ENCODE results near the gene TGM2. TPM values are rescaled to one million over a fixed set of nuclear protein-coding genes. Genes with fewer than 3 reads are reported as not detected.
A peak's percentile ranks its signal among the peaks of the same experiment; 100 is the strongest.

Gene TGM2
- total and polyA plus RNA-seq, 2 donors (not counting 3 experiments of a cell fraction or from before 2014, with no cell fraction given): 861 to 868 TPM

DNA sequence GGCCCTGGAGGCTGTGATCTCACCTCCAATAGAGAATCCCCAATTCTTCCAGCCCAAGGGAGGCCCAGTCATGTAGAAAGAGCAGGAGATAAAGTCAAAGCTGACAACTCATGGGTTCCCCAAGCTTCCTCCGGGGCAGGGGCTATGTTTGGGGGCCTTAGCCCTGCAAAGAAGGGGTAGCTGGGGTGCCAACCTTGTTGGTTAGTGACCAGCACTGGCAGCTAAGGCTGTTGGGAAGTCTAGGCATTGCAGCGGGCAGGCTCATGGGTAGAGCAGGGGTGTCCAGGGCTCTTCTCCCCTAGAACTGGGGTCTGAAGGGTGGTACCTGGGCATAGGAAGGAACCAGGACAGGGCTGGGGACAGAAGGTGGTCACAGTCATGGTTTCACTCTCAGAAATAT is 36.4 kb downstream of the TGM2 start:
- dilution Hi-C loops (cut with MboI; ENCODE audit: extremely low pct_ligation_motif_present, low sequenced_read_pairs): no loop called here
- Histone ChIP-seq H3K4me2 (ENCODE audit: insufficient read depth, low read length) (no peak overlapping the region), H4K20me1 (replicated peaks; ENCODE audit: control insufficient read depth, extremely low read depth, insufficient read depth, low read length) (no peaks in the 10 kb centered on the region), H3K9me3 (replicated peaks; ENCODE audit: control insufficient read depth, insufficient read depth, low read length) (no peaks in the 10 kb centered on the region), H2AFZ (ENCODE audit: low read depth, low read length) (no peak overlapping the region), H3K27ac (ENCODE audit: insufficient read depth, low read depth, low read length) (peak overlapping the region; percentile 60), H3K36me3 (ENCODE audit: control insufficient read depth in 2 of 2, extremely low read depth in 1 of 2, insufficient read depth in 2 of 2, low read length in 2 of 2) (peaks cover 23 to 41% of the 10 kb centered on the region in 2 experiments), H3K9ac (replicated peaks; ENCODE audit: extremely low read depth, insufficient read depth, low read length) (no peak overlapping the region), H3K4me3 (replicated peaks in 1 of 3; ENCODE audit: insufficient read depth in 1 of 3, low read depth in 1 of 3, low read length in 3 of 3) (no peak overlapping the region), H3K79me2 (ENCODE audit: control insufficient read depth, insufficient read depth, low read length) (no peaks in the 10 kb centered on the region), H3K4me1 (ENCODE audit: control insufficient read depth, extremely low read depth, insufficient read depth, low read length) (peaks cover 50% of the 10 kb centered on the region), H3K27me3 (ENCODE audit: control insufficient read depth in 2 of 2, insufficient read depth in 2 of 2, low read length in 2 of 2) (no peaks in the 10 kb centered on the region), H3K9me1 (replicated peaks; ENCODE audit: control insufficient read depth, extremely low read depth, insufficient read depth, low read length) (no peaks in the 10 kb centered on the region)
- DNase-seq (ENCODE audit: low read depth, low spot score) (no peak), FAIRE-seq (no peak)
- TSS peak; percentile 64 for BruUV-seq (replicated peaks)
- POLR2A ChIA-PET: no interaction called here
- intact Hi-C loops (cut with micrococcal nuclease): no loop called here
- CTCF ChIA-PET: interaction anchor here (1.0 to 8.4 kb wide), 5 partner anchors 11 to 92 kb away, joined by 3 to 104 read pairs (median 24); no protein-coding TSS in a partner anchor
- TF ChIP-seq FOS (IDR thresholded peaks at IDR 0.05; ENCODE audit: borderline replicate concordance, insufficient read depth, low read length) (no peak), POLR2A (IDR thresholded peaks at IDR 0.05; ENCODE audit: low read depth, low read length) (peak; percentile 44), POLR2AphosphoS5 (IDR thresholded peaks at IDR 0.05; ENCODE audit: insufficient read depth, low read depth, low read length) (peak; percentile 40)

DNA sequence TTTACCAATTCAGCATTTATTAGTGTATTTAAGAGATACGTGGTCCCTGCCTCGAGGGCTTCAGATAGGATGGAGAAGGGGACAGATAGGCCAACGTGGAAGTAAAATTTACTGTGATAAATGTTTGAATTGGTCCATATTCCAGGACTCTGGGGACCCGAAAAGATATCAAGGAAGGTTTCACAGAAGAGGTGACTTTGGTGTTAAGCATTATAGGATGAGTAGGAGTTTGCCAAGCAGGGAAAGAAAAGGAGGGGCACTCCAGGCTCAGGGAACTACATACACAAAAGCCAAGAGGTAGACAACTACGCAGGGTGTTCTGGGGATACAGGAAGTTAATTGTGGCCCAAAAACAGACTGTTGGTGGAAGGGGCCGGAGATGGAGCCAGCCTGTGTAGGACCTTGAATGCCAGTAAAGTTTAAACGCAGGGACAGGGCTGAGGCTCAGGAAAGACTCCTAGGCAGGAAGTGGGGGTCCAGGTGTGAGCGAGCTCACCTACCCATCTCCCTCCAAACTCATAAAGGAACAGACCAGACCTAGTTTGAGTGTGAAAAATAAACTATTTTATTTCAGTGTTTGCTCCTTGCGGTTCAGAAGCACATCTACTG is 37.0 kb downstream of the TGM2 start:
- Histone ChIP-seq H2AFZ (ENCODE audit: low read depth, low read length) (no peak overlapping the region), H3K36me3 (ENCODE audit: control insufficient read depth in 2 of 2, extremely low read depth in 1 of 2, insufficient read depth in 2 of 2, low read length in 2 of 2) (peaks cover 18 to 37% of the 10 kb centered on the region in 2 experiments), H4K20me1 (replicated peaks; ENCODE audit: control insufficient read depth, extremely low read depth, insufficient read depth, low read length) (no peaks in the 10 kb centered on the region), H3K9me3 (replicated peaks; ENCODE audit: control insufficient read depth, insufficient read depth, low read length) (no peaks in the 10 kb centered on the region), H3K4me1 (ENCODE audit: control insufficient read depth, extremely low read depth, insufficient read depth, low read length) (peaks cover 48% of the 10 kb centered on the region), H3K4me3 (replicated peaks in 1 of 3; ENCODE audit: insufficient read depth in 1 of 3, low read depth in 1 of 3, low read length in 3 of 3) (no peak overlapping the region), H3K79me2 (ENCODE audit: control insufficient read depth, insufficient read depth, low read length) (no peaks in the 10 kb centered on the region), H3K9ac (replicated peaks; ENCODE audit: extremely low read depth, insufficient read depth, low read length) (peak overlapping the region; percentile 33), H3K27me3 (ENCODE audit: control insufficient read depth in 2 of 2, insufficient read depth in 2 of 2, low read length in 2 of 2) (no peaks in the 10 kb centered on the region), H3K9me1 (replicated peaks; ENCODE audit: control insufficient read depth, extremely low read depth, insufficient read depth, low read length) (no peaks in the 10 kb centered on the region), H3K4me2 (ENCODE audit: insufficient read depth, low read length) (no peak overlapping the region), H3K27ac (ENCODE audit: insufficient read depth, low read depth, low read length) (peak overlapping the region; percentile 60)
- intact Hi-C loops (cut with micrococcal nuclease): loop anchor here (1.0 to 2.0 kb wide), 3 partner anchors 16 to 55 kb away; no protein-coding TSS in a partner anchor
- FAIRE-seq (peak; percentile 33), DNase-seq (ENCODE audit: low read depth, low spot score) (no peak)
- ChIA-PET POLR2A (interaction anchor here (1.2 kb wide), 1 partner anchor 55 kb away, joined by 3 read pairs; no protein-coding TSS in a partner anchor), CTCF (interaction anchor here (1.0 to 8.4 kb wide), 9 partner anchors 11 to 93 kb away, joined by 3 to 104 read pairs (median 7); no protein-coding TSS in a partner anchor)
- TF ChIP-seq FOS (IDR thresholded peaks at IDR 0.05; ENCODE audit: borderline replicate concordance, insufficient read depth, low read length): no peak
- TF ChIP-seq POLR2AphosphoS5 (IDR thresholded peaks at IDR 0.05; ENCODE audit: insufficient read depth, low read depth, low read length): peak; percentile 57
- no TSS peak for BruUV-seq (replicated peaks)
- dilution Hi-C loops (cut with MboI; ENCODE audit: extremely low pct_ligation_motif_present, low sequenced_read_pairs): no loop called here
